UCSD-AML1 (cell line): Measurements from ENCODE around the gene VIM.
"Not testable (repeated sequence)": the region's sequence is repeated elsewhere in the genome, so short reads cannot be mapped to it uniquely, and the experiment has no call there.

Source experiments
- DNase-seq: peaks from one replicate; lab custom pipeline; 2025; ENCODE audit not compliant: unreplicated experiment; lab: John Stamatoyannopoulos, UW

VIM gene

DNA sequence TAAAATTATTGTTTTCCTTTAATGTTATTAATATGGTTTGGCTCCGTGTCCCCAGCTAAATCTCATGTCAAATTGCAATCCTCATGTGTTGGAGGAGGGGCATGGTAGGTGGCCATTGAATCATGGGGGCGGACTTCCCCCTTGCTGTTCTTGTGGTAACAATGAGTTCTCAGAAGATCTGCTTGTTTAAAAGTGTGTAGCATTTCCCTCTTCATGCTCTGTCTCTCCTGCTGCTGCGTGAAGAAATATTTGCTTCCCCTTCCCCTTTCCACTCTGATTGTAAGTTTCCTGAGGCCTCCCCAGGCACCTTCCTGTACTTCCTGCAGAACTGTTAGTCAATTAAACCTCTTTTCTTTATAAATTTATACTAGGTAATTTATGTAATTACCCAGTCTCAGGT lies 27.5 kb downstream of the VIM start:
- DNase-seq: no peak

- no peak for DNase-seq
Measured at GRCh38 chr10:17256051-17256450, 28.0 kb downstream of the VIM start.

DNA sequence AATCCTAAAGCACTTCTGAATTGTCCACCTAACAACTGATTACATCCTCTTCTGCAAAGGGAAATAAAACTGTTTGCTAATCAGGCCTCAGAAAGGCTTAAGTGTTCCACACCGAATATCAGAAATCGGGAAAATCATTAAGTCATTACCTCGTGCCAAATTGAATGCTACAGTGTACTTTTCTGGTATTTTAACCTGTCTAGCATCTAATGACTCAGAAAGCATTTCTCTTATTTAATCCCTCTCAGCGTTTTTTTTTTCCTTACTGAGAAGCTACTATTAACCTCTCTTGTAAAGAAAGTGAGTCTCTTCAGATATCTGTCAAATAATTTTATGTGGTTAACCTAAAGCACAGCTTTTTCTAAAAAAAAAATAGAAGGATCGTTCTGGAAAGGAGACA lies 28.6 kb downstream of the VIM start:
- DNase-seq: no peak

GRCh38 chr10:17257466-17258321 lies 29.7 kb downstream of the VIM start:
- DNase-seq: peak; percentile 15

- DNase-seq: no peak
Measured at GRCh38 chr10:17262502-17262901, 34.5 kb downstream of the VIM start.

DNA sequence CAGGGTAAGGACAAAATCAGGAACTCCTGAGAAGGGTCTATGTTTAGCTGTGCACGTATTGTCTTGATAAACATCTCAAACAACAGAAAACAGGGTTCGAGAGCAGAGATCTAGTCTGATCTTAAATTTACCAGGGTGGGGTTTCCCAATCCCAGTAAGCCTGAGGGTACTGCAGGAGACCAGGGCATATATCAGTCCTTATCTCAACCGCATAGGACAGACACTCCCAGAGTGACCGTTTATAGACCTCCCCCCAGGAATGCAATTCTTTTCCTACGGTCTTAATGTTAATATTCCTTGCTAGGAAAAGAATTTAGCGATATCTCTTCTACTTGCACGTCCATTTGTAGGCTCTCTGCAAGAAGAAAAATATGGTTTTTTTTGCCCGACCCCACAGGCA lies 35.5 kb downstream of the VIM start:
- no peak for DNase-seq

DNA sequence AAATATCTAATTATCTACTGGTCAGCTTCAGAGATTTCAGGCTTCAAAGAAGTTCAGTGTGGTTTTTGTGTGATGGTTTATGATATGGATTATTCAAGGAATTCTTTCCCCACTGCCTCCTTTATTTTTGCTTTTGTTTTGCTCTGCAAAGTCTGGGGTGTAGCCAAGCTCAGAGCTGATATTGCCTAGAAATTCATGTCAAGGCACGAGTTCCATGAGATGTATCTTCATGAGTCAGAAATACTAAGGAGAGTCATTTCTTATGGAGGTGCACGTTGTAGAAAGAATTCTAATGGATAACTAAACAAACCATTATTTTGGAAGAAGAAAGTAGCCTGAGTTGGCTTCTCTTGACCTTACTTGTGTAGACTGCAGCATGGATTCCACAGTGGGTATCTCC lies 37.4 kb downstream of the VIM start:
- no peak for DNase-seq

DNA sequence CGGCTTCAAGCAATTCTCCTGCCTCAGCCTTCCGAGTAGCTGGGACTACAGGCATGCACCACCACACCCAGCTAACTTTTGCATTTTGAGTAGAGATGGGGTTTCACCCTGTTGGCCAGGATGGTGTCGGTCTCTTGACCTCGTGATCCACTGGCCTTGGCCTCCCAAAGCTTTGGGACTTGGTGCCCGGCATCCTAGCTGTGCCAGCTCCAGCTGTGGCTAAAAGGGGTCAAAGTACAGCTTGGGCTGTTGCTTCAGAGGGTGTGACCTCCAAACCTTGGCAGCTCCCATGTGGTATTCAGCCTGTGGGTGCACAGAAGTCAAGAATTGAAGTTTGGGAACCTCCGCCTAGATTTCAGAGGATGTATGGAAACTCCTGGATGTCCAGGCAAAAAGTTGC lies 38.5 kb downstream of the VIM start:
- DNase-seq: not testable (repeated sequence)

GRCh38 chr10:17272648-17273047 lies 44.6 kb downstream of the VIM start:
- no peak for DNase-seq

DNA sequence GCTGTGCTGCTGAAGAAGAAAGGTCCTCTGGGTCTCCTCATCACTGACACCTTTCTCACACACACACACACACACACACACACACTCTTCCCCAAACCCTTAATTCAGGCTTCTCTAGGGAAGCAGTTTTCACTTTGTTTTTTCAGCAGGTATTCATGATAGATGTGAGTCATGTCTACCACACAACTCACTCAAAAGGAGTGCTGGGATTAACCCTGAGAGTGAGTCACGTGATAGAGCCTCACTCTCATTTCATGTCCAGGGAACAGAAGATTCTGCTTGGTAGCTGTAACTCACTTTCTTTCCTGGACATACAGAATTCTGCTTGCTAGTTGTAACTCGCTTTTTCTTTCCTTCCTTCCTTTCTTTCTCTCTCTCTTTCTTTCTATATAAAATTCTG lies 45.4 kb downstream of the VIM start:
- DNase-seq: no peak

GRCh38 chr10:17276756-17277424 lies 48.8 kb downstream of the VIM start:
- no peak for DNase-seq

DNA sequence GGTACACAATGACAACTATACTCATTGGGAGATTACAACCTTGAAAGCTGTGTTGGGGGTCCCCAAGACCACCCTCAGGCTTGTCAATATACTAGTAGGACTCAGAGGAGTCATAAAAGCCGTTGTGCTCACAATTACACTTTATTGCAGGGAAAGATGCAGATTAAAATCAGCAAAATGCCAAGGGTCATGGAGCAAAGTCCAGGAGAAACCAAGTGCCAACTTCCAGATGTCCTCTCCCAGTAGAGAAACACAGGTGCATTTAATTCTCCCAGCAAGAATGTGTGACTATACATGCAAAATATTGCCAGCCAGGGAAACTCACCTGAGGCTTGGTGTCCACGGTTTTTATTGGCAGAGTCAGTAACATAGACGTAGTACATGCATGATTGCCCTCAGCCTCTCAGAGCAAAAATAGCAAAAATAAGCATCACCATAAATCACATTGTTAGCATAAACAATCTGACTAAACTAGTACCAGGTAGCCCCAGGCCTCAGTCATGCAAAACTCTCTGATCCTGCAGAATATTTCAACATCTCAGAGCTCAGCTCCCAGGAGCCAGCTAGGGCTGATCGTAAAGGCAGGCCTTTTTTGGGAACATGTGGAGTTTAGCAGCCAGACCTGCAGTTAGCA lies 50.7 kb downstream of the VIM start:
- no peak for DNase-seq

DNA sequence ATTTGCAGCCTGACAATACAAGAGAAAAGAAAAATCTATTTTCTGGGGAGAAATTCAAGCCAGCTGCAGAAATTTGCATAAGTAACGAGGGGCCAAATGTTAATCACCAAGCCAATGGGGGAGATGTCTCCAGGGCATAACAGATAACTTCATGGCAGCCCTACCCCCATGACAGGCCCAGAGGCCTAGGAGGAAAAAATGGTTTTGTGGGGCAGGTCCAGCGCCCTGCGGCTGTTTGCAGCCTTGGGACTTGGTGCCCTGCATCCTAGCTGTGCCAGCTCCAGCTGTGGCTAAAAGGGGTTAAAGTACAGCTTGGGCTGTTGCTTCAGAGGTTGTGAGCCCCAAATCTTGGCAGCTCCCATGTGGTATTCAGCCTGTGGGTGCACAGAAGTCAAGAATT lies 54.3 kb downstream of the VIM start:
- no peak for DNase-seq

- no peak for DNase-seq
Measured at GRCh38 chr10:17286562-17287550, 58.8 kb downstream of the VIM start.
